Measurements from ENCODE around the gene GABRB2.
A peak's percentile ranks its signal among the peaks of the same experiment; 100 is the strongest.

GABRB2 gene

GRCh38 chr5:161311965-161312364, 234.6 kb downstream of the GABRB2 start:
- ChIA-PET CTCF (interaction anchor here (1.1 to 1.8 kb wide), 4 partner anchors 9 to 19 kb away, joined by 3 to 5 read pairs (median 4); no protein-coding TSS in a partner anchor), POLR2A (no interaction called here)
- TF ChIP-seq CTCF (IDR thresholded peaks at IDR 0.05; ENCODE audit: control extremely low read depth, extremely low read depth, low read depth, missing control alignments), result no peak
- DNase-seq (ENCODE audit: extremely low spot score), result no peak

DNA sequence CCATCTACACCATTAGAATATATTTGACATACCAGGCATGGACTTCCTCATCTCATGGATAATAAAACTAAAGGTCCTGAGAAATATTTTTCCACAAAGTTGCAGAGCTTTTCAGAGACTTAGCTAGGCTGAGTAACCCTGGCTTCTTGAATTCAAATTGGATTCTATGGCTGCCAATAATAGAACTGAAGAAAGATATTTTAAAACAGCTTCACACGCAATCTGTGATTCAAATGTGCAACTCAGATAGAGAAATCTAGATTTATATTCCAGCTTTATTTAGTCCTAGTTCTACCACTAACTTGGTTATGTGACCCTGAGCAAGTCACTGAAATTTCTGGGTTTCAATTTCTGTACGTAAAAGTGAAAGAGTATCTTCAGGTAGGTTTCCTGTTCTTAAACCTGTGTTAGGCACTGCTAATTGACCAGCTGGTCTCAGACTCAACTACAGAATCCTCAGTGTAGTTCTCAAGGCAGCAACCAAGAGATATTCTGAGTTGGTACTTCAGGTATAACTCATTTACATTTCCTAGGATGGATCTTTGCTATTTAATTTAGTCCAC, 235.3 kb downstream of the GABRB2 start:
- ChIA-PET POLR2A (no interaction called here), CTCF (interaction anchor here (1.3 to 1.8 kb wide), 2 partner anchors 9 to 13 kb away, joined by 3 to 5 read pairs; no protein-coding TSS in a partner anchor)
- peak; percentile 31 for DNase-seq (ENCODE audit: extremely low spot score)
- no peak for TF ChIP-seq CTCF (IDR thresholded peaks at IDR 0.05; ENCODE audit: control extremely low read depth, extremely low read depth, low read depth, missing control alignments)

- no peak for TF ChIP-seq CTCF (IDR thresholded peaks at IDR 0.05; ENCODE audit: control extremely low read depth, extremely low read depth, low read depth, missing control alignments)
- DNase-seq (ENCODE audit: extremely low spot score), result no peak
- ChIA-PET POLR2A (no interaction called here), CTCF (interaction anchor here (1.0 to 1.5 kb wide), 3 partner anchors 16 to 868 kb away, joined by 3 to 4 read pairs (median 4); no protein-coding TSS in a partner anchor)
Measured at GRCh38 chr5:161306351-161306995, 240.1 kb downstream of the GABRB2 start.

DNA sequence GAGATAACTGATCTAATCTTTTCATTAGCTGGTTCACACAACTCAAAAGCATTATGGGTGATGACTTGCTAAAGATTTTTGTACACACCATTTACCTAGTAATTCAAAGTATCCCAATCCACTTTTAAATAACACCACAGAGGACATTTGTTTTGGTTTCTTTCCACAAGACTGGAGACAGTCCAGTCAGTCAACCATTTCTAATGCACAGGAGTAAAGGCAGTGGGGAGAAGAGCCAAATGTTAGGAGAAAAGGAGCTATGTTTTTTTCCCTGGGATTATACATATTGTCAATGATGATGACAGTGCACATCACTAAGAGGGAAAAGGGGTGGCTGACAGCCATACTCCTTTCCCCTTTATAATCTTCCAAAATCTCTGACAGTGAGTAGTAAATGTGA, 240.9 kb downstream of the GABRB2 start:
- ChIA-PET CTCF (interaction anchor here (0.8 to 1.5 kb wide), 4 partner anchors 16 to 867 kb away, joined by 3 to 4 read pairs (median 3); no protein-coding TSS in a partner anchor), POLR2A (no interaction called here)
- DNase-seq (ENCODE audit: extremely low spot score), result no peak
- TF ChIP-seq CTCF (IDR thresholded peaks at IDR 0.05; ENCODE audit: control extremely low read depth, extremely low read depth, low read depth, missing control alignments), result no peak

- TF ChIP-seq CTCF (IDR thresholded peaks at IDR 0.05; ENCODE audit: control extremely low read depth, extremely low read depth, low read depth, missing control alignments), result no peak
- POLR2A ChIA-PET, result no interaction called here
- CTCF ChIA-PET, result no interaction called here
Measured at GRCh38 chr5:161302559-161302958, 244.0 kb downstream of the GABRB2 start.

GRCh38 chr5:161301586-161301985, 244.9 kb downstream of the GABRB2 start:
- ChIA-PET POLR2A (no interaction called here), CTCF (interaction anchor here (1.2 kb wide), 1 partner anchor 18 kb away, joined by 4 read pairs; no protein-coding TSS in a partner anchor)
- no peak for DNase-seq (ENCODE audit: extremely low spot score)
- no peak for TF ChIP-seq CTCF (IDR thresholded peaks at IDR 0.05; ENCODE audit: control extremely low read depth, extremely low read depth, low read depth, missing control alignments)

More at GRCh38 chr5:161302559-161302958, 244.0 kb downstream of the GABRB2 start:
- DNase-seq (ENCODE audit: extremely low spot score), result no peak

Data from GM10248 (cell line).